ENCODE results near the gene PPP6R1.
A peak's percentile ranks its signal among the peaks of the same experiment; 100 is the strongest.

Gene PPP6R1

GRCh38 chr19:55283548-55284377 lies 24.9 kb upstream of the PPP6R1 start, which contains the start of gene BRSK1:
TSS of gene BRSK1 (plus strand) at chr19:55283997. CDS start at chr19:55284443, 446 bp downstream.
- DNase-seq = peak; percentile 67

- peak; percentile 94 for DNase-seq
These were observed 21.2 kb upstream of the PPP6R1 start, which contains the start of gene HSPBP1 for GRCh38 chr19:55279770-55280643. TSS of gene HSPBP1 (minus strand) at chr19:55280110. CDS start at chr19:55279608, 502 bp downstream.

GRCh38 chr19:55279340-55279739 lies 20.5 kb upstream of the PPP6R1 start:
- DNase-seq = no peak

GRCh38 chr19:55278391-55279135 lies 19.7 kb upstream of the PPP6R1 start:
- no peak for DNase-seq

GRCh38 chr19:55277494-55277893 lies 18.7 kb upstream of the PPP6R1 start:
- DNase-seq = no peak

GRCh38 chr19:55276720-55277430 lies 18.1 kb upstream of the PPP6R1 start:
- DNase-seq = no peak

GRCh38 chr19:55275851-55276719 lies 17.3 kb upstream of the PPP6R1 start:
- DNase-seq = no peak

GRCh38 chr19:55273978-55274707 lies 15.3 kb upstream of the PPP6R1 start:
- peak; percentile 73 for DNase-seq

GRCh38 chr19:55272142-55272541 lies 13.3 kb upstream of the PPP6R1 start:
- no peak for DNase-seq

- DNase-seq = no peak
These were observed 11.5 kb upstream of the PPP6R1 start for GRCh38 chr19:55270172-55270942.

- DNase-seq = no peak
These were observed 10.5 kb upstream of the PPP6R1 start for GRCh38 chr19:55269299-55269698.

GRCh38 chr19:55266840-55267239 lies 8.0 kb upstream of the PPP6R1 start:
- no peak for DNase-seq

- no peak for DNase-seq
These were observed 7.6 kb upstream of the PPP6R1 start for GRCh38 chr19:55266404-55266803.

GRCh38 chr19:55265723-55266386 lies 7.0 kb upstream of the PPP6R1 start:
- DNase-seq = no peak

- DNase-seq = no peak
These were observed 6.4 kb upstream of the PPP6R1 start for GRCh38 chr19:55265173-55265572.

- no peak for DNase-seq
These were observed 5.7 kb upstream of the PPP6R1 start for GRCh38 chr19:55264531-55264930.

GRCh38 chr19:55262359-55262758 lies 3.5 kb upstream of the PPP6R1 start:
- DNase-seq = no peak

- no peak for DNase-seq
These were observed 2.9 kb upstream of the PPP6R1 start for GRCh38 chr19:55261671-55262126.
